Body of pancreas (tissue), 4 donors: Measurements from ENCODE around the gene LSM11.

Experiments used
- POLR2A ChIP-seq, 3 donors: fragments of 450-650 bp; IDR thresholded peaks; one replicate each; pipeline ENCODE4 v1.6.1; 2016; ENCODE audit warnings: antibody characterized with exemption in 3 of 3, mild to moderate bottlenecking in 2 of 3
- TF ChIP-seq, protein P1 (sequence below), 7 experiments: fragments of 450-650 bp in 4 of 7; fragments of 200-600 bp in 3 of 7; sonication (generic) in 3 of 7; IDR thresholded peaks; one replicate each; pipeline ENCODE4 v1.5.1; 2016 to 2019; ENCODE audit warnings: antibody characterized with exemption in 7 of 7

DNA sequence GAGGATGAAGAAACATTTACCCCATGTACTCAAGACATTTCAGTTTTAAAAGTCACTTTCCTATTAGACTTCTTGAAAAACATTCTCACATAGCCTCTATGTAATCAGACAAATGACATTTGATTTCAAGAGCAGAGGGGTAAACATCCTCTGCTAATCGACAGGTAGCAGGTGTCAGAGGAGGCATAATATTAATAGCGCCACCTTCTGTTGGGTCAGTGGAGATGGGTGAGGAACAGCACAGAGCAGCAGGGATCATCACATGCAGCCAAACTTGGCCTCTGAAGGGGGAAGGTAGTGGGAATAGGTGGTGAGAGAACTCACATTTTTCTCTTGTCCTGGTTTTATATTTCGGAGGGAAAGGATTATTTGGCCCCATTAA, 3.3 kb upstream of the LSM11 start:
- TF ChIP-seq, protein P1, sequence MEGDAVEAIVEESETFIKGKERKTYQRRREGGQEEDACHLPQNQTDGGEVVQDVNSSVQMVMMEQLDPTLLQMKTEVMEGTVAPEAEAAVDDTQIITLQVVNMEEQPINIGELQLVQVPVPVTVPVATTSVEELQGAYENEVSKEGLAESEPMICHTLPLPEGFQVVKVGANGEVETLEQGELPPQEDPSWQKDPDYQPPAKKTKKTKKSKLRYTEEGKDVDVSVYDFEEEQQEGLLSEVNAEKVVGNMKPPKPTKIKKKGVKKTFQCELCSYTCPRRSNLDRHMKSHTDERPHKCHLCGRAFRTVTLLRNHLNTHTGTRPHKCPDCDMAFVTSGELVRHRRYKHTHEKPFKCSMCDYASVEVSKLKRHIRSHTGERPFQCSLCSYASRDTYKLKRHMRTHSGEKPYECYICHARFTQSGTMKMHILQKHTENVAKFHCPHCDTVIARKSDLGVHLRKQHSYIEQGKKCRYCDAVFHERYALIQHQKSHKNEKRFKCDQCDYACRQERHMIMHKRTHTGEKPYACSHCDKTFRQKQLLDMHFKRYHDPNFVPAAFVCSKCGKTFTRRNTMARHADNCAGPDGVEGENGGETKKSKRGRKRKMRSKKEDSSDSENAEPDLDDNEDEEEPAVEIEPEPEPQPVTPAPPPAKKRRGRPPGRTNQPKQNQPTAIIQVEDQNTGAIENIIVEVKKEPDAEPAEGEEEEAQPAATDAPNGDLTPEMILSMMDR (IDR thresholded peaks at IDR 0.05): peak in 6 of 7 experiments; percentile 14 to 36 (median 22)
- no peak for TF ChIP-seq POLR2A (IDR thresholded peaks at IDR 0.05)
